Activated naive CD4-positive, alpha-beta T cell treated with Interleukin-2 at 50 U/mL for 16 hours (primary cell): ENCODE results near the gene PCDHGC3.
A peak's percentile ranks its signal among the peaks of the same experiment; 100 is the strongest.

Experiments
- DNase-seq: peaks from one replicate; pipeline ENCODE4 v3.0.0-alpha.2; 2020

PCDHGC3 gene

DNA sequence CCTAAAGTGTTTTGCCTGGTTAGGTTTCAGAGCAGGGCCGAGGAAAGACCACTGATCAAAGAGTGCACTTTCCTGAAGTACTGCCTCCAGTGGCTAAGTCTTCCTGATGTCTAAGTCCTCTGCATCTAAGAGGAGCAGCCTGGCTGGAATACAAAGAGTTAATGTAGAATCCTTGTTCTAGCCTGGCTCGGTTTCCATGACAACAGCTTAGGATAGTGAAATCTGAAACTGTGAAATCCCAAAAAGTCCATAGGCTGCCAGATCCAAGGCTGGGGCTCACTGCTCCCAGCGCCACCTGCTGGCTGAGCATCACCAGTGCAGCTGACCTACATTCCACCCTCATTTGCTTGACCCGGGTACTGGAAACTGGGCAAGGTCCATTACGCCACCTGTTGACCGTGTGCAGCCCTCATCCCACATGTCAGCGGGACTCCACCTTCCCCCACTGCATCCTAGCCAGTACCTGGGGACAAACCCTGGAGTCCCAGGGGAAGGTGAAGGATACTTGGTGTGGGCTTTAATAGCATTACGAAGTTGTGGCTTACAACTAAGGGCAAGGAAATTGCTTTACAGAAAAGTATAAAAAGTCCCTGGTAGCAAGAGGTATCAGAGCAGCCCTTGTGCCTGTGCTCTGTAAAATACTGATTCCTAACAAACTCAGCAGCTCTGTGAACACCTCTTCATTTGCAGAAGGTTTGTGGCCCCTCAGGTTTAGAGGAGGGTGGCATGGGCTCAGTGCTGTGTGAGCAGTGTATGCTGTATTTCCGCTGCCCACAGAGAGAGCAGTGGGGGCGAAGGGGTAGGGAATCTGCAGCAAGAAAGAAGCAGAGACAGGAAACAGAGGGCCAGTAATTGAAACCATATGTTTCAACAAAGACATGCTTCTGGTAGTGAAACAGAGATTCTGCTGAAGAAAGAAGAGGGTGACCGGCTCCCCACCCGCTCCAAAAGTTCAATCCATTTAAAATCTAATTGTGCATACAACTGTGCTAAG lies 49.1 kb downstream of the PCDHGC3 start:
- DNase-seq, result peak; percentile 52

DNA sequence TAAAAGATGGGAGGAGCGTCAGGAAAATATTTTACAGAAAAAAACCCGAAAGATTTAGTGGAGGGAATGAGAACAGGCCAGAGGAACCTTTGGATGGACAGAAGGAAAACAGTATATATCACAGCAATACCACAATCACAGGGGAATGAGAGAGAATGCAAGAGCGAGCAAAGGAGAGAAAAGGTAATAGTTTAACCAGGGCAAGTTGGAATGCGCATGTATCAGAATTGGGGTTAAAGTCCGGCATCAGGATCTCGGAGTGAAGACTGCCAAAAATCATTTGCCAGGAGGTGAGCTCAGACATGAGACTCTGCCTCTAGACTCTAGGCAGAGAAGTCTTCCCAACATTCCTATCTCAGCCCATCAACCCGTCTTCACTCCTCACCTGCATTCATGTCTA lies 49.9 kb downstream of the PCDHGC3 start:
- DNase-seq, result no peak

DNA sequence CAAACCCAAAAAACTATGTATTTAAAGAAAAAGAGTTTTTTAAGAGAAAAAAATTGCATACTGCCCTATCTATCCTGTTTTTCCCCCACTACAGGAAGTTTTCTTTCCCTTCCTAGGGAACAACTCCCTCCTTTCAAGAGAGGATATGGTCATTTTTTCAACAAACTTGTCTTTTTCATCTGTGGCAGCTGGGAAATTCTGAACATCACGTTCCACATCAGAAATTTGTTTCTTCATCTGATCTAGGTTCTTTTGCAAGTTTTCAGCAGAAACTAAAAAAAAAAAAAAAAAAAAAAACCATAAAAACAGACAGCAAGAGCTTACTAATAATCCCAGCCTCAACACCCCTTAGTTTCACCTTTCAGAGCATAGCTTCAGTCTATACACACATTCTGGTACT lies 51.7 kb downstream of the PCDHGC3 start:
- DNase-seq, result no peak
